Ishikawa (cell line): ENCODE data around the gene GALNT11.

ENCODE experiments used
- CREB1 ChIP-seq: IDR thresholded peaks from 2 replicates; pipeline ENCODE4 v1.6.1; 2012; ENCODE audit warnings: low read depth
- EGR1 ChIP-seq: IDR thresholded peaks from 2 replicates; pipeline ENCODE4 v1.6.1; 2012
- FOXM1 ChIP-seq: IDR thresholded peaks from 2 replicates; pipeline ENCODE4 v1.6.1; 2012; ENCODE audit warnings: low read depth, borderline replicate concordance
- MAX ChIP-seq: IDR thresholded peaks from 2 replicates; pipeline ENCODE4 v1.6.1; 2012
- NFIC ChIP-seq: IDR thresholded peaks from 2 replicates; pipeline ENCODE4 v1.6.1; 2012
- TCF12 ChIP-seq: IDR thresholded peaks from 2 replicates; pipeline ENCODE4 v1.6.1; 2012; ENCODE audit warnings: low read depth
- TEAD4 ChIP-seq: IDR thresholded peaks from 2 replicates; pipeline ENCODE4 v1.6.1; 2012
- USF1 ChIP-seq: IDR thresholded peaks from 2 replicates; pipeline ENCODE4 v1.6.1; 2012
- YY1 ChIP-seq: IDR thresholded peaks from 2 replicates; pipeline ENCODE4 v1.6.1; 2012; ENCODE audit warnings: low read depth

GRCh38 chr7:152013230-152013629 lies 12.2 kb upstream of the GALNT11 start:
- TF ChIP-seq TEAD4, result no peak
- TF ChIP-seq NFIC, result no peak
- TF ChIP-seq YY1, result no peak
- no peak for TF ChIP-seq MAX
- TF ChIP-seq EGR1, result no peak
- no peak for TF ChIP-seq CREB1
- no peak for TF ChIP-seq USF1
- no peak for TF ChIP-seq TCF12
- TF ChIP-seq FOXM1, result no peak
